Colon (tissue), 2 donors: ENCODE data around the gene PTPN23.
"Not testable (repeated sequence)": the region's sequence is repeated elsewhere in the genome, so short reads cannot be mapped to it uniquely, and the experiment has no call there.

Source experiments
- FAIRE-seq: peaks from 2 replicates; lab custom pipeline; 2012; peaks lifted over from hg19 to GRCh38; lab: Jason Lieb, UNC
- donor health status: control.
- donor health status: control.

The PTPN23 gene, protein sequence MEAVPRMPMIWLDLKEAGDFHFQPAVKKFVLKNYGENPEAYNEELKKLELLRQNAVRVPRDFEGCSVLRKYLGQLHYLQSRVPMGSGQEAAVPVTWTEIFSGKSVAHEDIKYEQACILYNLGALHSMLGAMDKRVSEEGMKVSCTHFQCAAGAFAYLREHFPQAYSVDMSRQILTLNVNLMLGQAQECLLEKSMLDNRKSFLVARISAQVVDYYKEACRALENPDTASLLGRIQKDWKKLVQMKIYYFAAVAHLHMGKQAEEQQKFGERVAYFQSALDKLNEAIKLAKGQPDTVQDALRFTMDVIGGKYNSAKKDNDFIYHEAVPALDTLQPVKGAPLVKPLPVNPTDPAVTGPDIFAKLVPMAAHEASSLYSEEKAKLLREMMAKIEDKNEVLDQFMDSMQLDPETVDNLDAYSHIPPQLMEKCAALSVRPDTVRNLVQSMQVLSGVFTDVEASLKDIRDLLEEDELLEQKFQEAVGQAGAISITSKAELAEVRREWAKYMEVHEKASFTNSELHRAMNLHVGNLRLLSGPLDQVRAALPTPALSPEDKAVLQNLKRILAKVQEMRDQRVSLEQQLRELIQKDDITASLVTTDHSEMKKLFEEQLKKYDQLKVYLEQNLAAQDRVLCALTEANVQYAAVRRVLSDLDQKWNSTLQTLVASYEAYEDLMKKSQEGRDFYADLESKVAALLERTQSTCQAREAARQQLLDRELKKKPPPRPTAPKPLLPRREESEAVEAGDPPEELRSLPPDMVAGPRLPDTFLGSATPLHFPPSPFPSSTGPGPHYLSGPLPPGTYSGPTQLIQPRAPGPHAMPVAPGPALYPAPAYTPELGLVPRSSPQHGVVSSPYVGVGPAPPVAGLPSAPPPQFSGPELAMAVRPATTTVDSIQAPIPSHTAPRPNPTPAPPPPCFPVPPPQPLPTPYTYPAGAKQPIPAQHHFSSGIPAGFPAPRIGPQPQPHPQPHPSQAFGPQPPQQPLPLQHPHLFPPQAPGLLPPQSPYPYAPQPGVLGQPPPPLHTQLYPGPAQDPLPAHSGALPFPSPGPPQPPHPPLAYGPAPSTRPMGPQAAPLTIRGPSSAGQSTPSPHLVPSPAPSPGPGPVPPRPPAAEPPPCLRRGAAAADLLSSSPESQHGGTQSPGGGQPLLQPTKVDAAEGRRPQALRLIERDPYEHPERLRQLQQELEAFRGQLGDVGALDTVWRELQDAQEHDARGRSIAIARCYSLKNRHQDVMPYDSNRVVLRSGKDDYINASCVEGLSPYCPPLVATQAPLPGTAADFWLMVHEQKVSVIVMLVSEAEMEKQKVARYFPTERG (N-terminal part only)

DNA sequence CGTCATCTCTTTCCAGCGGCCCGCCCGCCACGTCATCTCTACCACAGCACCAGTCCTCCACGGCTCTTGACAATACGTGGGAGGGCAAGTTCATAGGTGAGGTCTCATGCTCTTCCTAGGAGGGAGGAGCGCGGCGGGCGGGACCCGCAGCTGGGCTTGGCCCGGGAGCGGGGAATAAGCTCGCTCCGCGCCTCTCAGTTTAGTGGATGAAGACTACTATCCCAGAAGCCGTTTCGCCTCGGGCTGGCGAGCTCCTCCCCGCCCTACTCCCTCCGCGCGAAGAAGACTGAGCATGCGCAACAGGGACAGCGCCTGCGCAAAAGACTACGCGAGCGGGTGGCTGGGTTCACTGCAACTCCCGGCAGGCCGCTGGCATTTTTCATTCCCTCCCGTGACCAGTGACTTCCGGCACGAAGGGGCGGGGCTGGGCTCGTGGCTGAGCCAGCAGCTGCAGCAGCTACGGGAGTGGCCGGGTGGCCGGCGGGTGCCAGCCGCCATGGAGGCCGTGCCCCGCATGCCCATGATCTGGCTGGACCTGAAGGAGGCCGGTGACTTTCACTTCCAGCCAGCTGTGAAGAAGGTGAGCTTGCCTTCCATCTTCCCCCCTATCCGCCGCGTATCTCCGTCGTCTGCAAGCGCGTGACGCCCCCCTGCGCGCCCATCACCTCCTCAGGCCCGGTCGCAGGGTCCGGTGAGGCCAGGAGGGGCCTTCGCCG lies at the start of gene PTPN23:
Gene PTPN23, plus strand, starts transcription at position 421 of the 716 bp plus-strand sequence. Its CDS starts 76 bp downstream, at position 497.
- peak; percentile 21 for FAIRE-seq

DNA sequence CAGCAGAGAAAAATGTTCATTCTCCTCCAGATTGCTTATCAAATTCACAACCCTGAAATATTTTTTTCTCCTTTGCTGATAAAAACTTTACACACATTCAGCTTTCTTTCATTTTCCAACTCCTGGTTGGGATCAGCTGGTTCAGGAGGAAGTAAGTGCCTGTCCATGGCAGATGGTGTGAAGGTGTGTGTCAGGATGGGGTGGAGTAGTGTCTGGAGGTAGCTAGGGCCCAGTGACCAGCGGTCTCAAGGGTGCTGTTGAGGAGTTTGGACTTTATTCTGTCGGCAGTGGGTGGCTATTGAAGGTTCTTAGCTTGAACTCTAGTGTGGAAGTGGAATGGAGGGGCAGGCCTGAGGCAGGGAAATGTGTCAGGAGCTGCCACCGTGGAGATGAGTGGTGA lies 46.9 kb upstream of the PTPN23 start:
- FAIRE-seq = no peak

DNA sequence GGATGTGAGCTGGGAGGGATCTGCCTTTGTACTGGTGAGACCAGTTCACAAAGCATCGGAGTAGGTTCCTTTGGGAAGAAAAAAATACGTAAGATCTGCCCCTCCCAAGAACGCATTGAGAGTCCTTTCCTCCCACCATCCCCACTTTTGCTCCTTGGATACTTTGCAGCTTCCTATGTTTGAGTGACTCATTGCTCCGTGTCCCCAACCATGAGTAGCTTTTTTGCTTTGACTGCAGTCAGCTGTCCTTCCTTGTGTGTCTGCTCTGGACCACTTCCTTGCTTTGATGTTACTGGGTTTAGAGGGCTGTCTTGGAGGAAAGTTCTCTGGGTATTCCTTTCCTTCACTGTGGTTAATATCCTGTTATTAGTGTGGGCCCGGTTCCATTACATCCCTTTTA lies 43.2 kb upstream of the PTPN23 start:
- no peak for FAIRE-seq

DNA sequence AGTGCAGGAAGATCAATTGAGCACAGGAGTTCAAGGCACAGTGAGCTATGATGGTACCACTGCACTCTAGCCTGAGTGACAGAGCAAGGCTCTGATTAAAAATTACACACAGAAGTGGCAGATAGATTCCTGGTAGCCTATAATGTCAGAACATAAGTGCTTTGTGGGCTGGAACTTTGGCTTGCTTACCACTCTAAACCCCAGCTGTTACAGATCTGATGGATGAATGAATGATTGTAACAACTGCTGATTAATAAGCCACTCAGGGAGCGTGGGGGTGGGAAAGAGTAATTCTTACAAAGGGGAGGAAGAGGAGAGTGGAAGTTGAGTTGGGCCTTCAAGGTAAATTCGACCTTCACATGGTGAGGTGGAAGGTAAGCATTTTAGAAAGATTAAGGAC lies 40.9 kb upstream of the PTPN23 start:
- no peak for FAIRE-seq

DNA sequence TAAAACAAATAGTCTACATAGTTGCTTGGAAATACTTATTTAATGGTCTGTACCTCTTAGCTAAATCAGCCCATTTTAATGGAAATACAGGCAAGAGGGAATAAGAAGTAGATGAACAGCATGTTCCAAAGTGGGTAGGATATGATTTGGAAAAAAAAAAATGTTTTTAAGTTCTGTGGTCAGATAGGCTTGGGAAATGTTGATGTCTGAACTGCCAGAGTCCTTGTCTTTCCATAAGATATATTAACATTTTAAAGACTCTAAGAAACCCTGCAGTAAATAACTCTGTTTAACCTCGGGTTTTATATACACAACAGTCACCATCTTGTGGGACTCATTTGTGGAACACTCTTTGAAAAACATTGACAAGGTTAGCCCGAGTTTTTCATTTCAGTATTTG lies 40.0 kb upstream of the PTPN23 start:
- FAIRE-seq = no peak

DNA sequence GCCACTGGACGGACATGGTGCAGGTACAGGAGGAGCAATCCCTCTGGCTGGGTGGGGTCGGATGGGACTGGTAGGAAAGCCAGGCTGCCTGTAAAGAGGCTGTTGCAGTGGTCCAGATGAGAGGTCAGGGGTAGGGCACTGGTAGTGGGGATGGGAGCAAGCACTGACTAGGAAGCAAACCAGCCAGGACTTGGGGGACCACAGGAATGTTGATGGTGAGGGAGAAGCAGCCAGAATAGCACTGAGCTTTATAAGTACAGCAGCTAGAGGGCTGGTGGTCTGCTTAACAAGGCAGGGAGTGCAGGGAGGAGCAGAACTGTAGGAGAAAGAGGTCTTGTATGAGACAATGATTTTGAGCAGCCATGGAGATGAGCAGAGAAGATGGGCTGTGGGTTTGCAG lies 38.7 kb upstream of the PTPN23 start:
- FAIRE-seq = no peak

DNA sequence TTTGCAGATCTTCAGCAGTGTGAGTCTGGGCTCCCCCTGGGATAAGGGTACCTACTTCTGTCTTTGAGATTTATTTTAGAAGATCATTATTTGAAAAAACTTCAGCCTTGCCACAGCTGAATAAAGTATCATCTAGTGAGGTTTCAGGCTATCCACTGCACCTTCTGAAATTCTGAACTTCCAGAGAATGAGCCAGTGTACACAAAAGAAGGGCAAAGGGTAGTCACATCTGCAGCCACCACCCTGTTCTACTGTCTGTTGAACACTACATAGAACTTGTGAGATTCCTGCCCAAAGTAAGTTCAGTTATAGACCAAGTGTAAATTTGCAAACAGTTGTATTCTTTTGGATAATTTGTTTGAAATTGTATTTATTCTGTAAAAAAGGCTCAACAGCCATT lies 38.0 kb upstream of the PTPN23 start:
- no peak for FAIRE-seq

DNA sequence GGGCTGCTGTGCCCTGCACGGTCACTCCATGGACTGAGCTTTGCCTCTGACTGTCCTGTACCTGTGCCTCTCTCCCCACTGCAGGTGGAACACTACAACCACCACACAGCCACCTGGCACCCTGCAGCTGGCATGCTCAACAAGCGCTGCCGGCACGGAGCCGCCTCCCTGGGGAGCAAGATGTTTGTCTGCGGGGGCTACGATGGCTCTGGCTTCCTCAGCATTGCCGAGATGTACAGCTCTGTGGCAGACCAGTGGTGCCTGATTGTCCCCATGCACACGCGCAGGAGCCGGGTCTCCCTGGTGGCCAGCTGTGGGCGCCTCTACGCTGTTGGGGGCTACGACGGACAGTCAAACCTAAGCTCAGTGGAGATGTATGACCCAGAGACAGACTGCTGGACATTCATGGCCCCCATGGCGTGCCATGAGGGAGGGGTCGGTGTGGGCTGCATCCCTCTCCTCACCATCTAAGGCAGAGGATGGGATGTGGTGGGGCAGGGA lies 37.3 kb upstream of the PTPN23 start:
- no peak for FAIRE-seq

DNA sequence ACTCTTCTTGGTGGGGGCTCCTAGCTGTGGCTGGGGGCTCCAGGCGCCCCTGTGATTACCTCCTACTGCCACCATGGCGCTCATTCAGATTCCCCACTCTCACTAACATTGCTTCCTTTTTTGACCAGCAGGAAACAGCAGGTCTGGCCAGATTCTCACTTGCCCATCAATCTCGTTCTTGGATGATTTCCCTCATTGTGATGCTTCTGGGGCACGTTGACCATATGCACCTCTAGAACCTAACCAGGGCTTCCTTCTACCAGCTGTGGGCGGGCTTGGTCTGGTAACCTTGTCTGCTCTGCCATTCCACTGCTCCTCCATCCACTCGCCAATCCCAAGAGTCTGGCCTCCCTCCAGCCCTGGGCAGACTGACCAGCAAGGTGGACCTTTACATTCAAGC lies 35.9 kb upstream of the PTPN23 start:
- no peak for FAIRE-seq

DNA sequence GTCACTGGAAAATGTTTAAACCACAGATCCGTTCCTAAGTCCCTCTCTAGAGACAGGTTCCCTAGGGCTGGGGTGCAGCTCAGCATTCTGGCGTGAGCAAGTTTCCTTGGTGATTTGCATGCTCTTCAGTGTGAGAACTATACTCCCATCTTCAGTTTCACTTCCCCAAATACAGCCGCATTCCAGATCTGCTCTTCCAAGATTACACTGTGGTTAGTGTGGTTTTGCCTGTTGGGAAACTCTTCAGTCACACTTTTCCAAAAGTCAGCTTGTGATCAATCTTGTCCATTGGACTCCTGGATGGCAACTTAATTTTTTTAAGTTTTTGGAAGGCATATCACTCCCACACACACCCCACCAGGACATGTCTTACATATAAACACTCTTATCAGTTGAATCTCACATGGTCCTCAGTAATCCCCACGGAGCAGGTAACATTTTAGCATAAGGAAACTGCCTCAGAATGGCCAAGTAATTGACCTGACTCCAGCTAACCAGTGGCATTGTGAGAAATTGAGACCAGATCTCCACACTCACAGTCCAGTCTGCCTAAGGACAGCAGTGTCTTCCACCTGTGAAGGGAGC lies 33.5 kb upstream of the PTPN23 start:
- FAIRE-seq = no peak

DNA sequence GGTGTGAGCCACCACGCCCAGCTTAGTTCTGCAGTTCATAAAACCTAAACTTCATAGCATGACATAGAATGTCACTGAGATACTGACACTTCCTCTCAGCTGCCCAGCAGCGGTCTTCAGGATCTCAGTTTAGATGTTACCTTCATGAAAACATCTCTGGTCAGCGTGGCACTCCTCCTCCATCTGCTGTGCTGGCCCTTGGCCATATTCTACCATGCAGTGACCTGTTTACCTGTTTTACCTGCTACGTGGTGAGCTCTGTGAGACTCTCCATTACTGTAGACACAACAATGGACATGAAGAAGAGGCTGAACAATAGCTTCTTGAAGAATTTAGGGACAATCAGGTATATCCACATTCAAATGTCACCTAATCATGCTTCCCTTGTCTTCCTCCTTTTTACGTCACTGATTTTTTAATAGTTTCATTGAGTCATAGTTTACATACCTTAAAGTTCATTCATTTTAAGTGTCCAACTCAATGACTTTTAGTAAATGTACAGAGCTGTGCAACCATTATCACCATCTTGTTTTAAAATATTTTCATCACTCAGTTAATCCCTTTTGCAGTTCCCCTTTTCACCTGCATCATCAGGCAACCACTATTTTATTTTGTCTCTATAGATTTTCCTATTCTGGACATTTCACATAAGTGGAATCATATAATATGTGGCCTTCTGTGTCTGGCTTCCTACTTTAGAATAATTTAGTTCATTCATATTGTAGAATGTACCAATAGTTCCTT lies 32.2 kb upstream of the PTPN23 start:
- no peak for FAIRE-seq

DNA sequence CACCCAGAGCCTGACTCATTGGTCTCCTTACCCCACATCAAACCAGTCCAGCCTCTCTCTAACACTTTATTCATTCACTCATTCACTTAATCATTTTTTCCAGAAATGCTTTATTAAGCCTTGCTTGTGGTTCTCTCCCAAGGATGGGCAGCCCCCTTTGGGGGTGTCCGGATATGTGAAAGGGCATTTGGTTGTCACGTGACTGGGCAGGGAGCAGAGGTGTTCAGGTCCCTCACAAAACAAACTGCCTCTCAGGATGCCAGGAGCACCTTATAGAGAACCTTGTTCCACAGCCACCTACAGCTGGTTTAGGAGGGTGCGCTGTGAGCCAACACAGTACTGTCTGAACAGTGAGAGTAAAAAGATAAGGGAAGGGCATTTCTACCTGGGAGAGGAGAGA lies 25.8 kb upstream of the PTPN23 start:
- FAIRE-seq = no peak

DNA sequence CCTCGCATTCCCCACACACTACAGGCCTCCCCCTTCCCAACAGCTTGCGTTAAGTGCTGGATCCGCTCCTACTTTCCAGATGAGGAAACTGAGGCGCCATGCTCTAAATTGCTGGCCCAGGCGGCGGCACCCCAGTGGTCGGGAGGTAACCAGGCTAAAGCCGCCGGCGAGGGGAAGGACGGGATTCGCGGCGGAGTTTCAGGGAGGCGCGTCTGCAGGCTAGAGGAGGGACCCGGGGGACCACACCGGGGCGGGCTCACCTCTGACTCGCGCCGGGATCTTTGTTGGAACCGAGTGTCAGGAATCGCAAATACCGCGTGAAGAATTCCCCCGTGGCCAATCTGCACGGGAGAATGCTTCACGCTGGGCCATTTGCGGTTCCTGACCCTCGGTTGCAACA lies 24.6 kb upstream of the PTPN23 start:
- FAIRE-seq = no peak

DNA sequence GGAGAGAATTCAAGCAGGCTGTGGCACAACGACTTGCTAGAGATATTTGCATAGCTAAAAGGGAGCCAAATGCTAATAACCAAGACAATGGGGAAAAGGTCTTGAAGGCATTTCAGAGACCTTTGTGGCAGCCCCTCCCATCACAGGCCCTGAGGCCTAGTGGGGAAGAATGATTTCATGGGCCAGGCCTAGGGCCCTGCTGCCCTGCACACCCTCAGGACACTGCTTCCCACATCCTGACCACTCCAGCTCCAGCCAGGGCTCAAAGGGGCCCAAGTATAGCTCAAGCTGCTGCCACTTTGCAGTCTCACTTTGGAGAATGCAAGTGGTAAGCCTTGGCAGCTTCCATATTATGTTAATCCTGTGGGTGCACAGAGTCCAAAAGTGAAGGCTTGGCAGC lies 21.5 kb upstream of the PTPN23 start:
- FAIRE-seq = no peak

DNA sequence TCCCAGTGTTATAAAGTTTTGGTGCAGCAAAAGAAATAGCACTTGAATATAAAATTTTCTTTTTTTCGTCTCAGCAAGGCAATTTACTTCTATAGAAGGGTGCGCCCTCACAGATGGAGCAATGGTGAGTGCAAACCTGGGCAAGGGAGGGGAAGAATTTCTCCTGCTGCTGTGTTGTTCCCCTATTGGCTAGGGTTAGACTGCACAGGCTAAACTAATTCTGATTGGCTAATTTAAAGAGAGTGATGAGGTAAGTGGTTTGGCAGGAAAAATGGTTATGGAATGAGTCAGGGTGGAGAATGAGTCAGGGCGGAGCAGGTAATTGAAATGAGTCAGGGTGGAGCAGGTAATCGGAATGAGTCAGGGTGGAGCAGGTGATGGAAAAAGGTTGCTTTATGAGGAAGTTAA lies 20.7 kb upstream of the PTPN23 start:
- not testable (repeated sequence) for FAIRE-seq

DNA sequence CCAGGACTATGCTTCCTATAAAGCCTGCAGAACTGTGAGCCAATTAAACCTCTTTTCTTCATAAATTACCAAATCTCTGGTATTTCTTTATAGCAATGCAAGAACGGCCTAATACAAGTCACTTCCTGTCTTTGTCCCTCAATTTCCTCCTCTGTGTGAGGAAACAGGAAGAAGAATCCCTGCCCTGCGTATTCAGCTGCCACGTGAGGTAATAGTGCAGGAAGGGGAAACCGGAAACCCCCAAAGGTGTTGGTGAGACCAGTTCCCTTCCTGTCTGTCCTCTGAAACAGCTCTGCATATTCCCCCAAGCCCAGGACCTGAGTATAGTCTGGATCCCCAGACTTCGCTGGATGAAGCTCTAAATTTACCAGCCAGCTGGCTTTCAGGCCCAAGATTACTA lies 18.1 kb upstream of the PTPN23 start:
- no peak for FAIRE-seq

DNA sequence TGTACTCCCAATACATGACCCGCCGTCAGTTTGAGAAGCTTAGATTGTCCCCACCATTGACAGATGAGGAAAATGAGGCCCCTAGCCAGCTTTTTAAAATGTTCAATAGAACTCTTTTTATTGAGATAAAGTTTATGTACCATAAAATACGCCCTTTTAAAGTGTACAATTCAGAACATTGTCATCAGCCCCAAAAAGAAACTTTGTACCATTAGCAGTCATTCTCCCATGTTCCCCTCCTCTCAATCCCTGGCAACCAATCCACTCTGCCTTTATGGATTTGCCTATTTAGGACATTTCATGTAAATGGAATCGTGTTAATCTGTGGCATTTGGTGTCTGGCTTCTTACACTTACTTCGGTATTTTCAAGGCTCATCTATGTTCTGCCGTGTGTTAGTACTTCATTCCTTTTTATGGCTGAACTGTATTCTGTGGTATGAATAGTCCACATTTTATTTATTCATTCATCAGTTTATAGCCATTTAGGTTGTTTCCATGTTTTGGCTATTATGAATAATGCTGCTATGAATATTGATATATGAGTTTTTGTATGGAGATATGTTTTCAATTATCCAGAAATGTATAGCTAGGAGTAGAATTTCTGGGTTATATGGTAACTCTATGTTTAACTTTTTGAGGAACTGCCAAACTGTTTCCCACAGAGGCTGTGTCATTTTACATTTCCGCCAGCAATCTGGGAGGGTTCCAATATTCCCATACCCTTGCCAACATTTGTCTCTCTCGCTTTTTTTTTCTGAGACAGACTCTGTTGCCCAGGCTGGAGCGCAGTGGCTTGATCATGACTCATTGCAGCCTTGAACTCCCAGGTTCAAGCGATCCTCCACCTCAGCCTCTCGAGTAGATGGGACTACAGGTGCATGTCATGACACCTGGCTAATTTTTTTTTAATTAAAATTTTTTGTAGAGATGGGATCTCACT lies 15.3 kb upstream of the PTPN23 start:
- no peak for FAIRE-seq

DNA sequence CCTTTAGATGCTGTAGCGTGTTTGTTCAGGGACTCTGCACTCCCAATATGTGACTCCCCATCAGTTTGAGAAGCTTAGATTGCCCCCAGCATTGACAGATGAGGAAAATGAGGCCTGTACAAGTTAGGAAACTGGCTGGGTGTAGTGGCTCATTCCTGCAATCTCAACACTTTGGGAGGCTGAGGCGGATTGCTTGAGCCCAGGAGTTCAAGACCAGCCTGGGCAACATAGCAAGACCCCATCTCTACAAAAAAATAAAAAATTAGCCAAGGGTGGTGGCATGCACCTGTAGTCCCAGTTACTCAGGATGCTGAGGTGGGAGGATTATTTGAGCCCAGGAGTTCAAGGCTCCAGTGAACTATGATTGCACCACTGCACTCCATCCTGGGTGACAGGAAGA lies 14.0 kb upstream of the PTPN23 start:
- FAIRE-seq = no peak

DNA sequence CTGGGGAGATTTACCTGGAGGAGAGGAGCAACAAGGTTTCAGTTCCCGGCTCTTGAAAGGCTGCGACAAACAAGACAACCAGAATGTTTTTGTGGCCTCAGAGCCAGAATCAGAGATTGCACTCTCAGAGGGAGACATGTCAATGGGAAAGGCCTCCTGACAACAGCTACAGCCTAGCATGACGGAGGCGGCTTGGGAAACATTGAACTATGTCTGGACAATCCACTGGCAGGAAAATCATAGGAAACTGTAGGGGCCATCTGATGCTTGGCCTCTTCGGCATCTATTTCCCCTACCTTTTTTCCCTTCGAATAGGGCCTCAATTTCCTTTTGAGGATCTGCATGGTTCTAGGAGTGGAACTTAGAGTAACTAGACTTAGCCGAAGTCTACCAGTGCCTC lies 13.2 kb upstream of the PTPN23 start:
- FAIRE-seq = no peak
